HEK293 (cell line): Measurements from ENCODE around the gene KIRREL3.

Experiments
- CTCF ChIA-PET: fragments of 350-600 bp; formaldehyde crosslinking; extraction: SDS; loops from one replicate; lab custom pipeline; 2021; ENCODE audit warnings: antibody characterized with exemption; lab: Yijun Ruan, JAX
- POLR2A ChIA-PET: fragments of 300-600 bp; formaldehyde crosslinking; extraction: SDS; loops from one replicate; lab custom pipeline; 2020; ENCODE audit warnings: antibody characterized with exemption, inconsistent platforms; lab: Yijun Ruan, JAX
- H3K27ac ChIP-seq: fragments of 200-500 bp; sonication (Bioruptor generic); 2 replicates; pipeline ENCODE4 v1.5.1; 2014; ENCODE audit warnings: low read depth, low read length, control low read depth, inconsistent platforms; ENCODE audit errors: extremely low read depth
- H3K36me3 ChIP-seq, 2 experiments: fragments of 200-500 bp in 1 of 2; sonication (Bioruptor generic) in 1 of 2; 1 replicate in 1 of 2; 2 replicates in 1 of 2; pipeline ENCODE4 v1.5.1; 2014 to 2017; ENCODE audit warnings: inconsistent platforms in 2 of 2, low read length in 2 of 2; ENCODE audit not compliant: control insufficient read depth in 2 of 2, insufficient read depth in 1 of 2
- H3K4me1 ChIP-seq: fragments of 200-500 bp; sonication (Bioruptor generic); 2 replicates; pipeline ENCODE4 v1.5.1; 2014; ENCODE audit warnings: mild to moderate bottlenecking, low read length, inconsistent platforms; ENCODE audit not compliant: control insufficient read depth, insufficient read depth
- H3K4me3 ChIP-seq: 2 replicates; pipeline ENCODE4 v1.5.1; 2011; ENCODE audit warnings: low read depth, mild to moderate bottlenecking, control low read depth, low read length, moderate library complexity
- H3K9me3 ChIP-seq: fragments of 200-500 bp; sonication (Bioruptor generic); 2 replicates; pipeline ENCODE4 v1.5.1; 2014; ENCODE audit warnings: low read depth, low read length, inconsistent platforms; ENCODE audit not compliant: control insufficient read depth, insufficient read depth
- AEBP2 ChIP-seq: fragments of 450-650 bp; formaldehyde crosslinking; IDR thresholded peaks from 2 replicates; pipeline ENCODE4 v1.5.1; 2016; ENCODE audit warnings: missing biosample characterization, missing genetic modification characterization, borderline replicate concordance
- GLIS2 ChIP-seq: fragments of 450-650 bp; formaldehyde crosslinking; IDR thresholded peaks from 2 replicates; pipeline ENCODE4 v1.5.1; 2016; ENCODE audit warnings: missing biosample characterization, missing genetic modification characterization
- KLF7 ChIP-seq: fragments of 450-650 bp; formaldehyde crosslinking; IDR thresholded peaks from 2 replicates; pipeline ENCODE4 v1.5.1; 2016; ENCODE audit warnings: missing biosample characterization, missing genetic modification characterization, borderline replicate concordance
- PATZ1 ChIP-seq: fragments of 450-650 bp; formaldehyde crosslinking; IDR thresholded peaks from 2 replicates; pipeline ENCODE4 v1.5.1; 2016; ENCODE audit warnings: missing biosample characterization, missing genetic modification characterization
- PBX3 ChIP-seq: sonication (generic); formaldehyde crosslinking; IDR thresholded peaks from 2 replicates; pipeline ENCODE4 v1.8.1; 2022; ENCODE audit warnings: mild to moderate bottlenecking, moderate library complexity, missing genetic modification reagents
- REPIN1 ChIP-seq: fragments of 450-650 bp; formaldehyde crosslinking; IDR thresholded peaks from 2 replicates; pipeline ENCODE4 v1.5.1; 2017; ENCODE audit warnings: missing biosample characterization, missing genetic modification characterization, low read depth
- SCRT2 ChIP-seq: fragments of 450-650 bp; formaldehyde crosslinking; IDR thresholded peaks from 2 replicates; pipeline ENCODE4 v1.5.1; 2016; ENCODE audit warnings: missing biosample characterization, missing genetic modification characterization
- TRIM28 ChIP-seq: IDR thresholded peaks from 2 replicates; pipeline ENCODE4 v1.6.1; 2011; ENCODE audit warnings: low read length, control low read depth, borderline replicate concordance
- ZBTB7A ChIP-seq: fragments of 450-650 bp; formaldehyde crosslinking; IDR thresholded peaks from 2 replicates; pipeline ENCODE4 v1.5.1; 2016; ENCODE audit warnings: low read depth, missing biosample characterization, missing genetic modification characterization
- ZNF112 ChIP-seq: fragments of 450-650 bp; formaldehyde crosslinking; IDR thresholded peaks from 2 replicates; pipeline ENCODE4 v1.5.0; 2017; ENCODE audit warnings: missing biosample characterization, missing genetic modification characterization
- ZNF18 ChIP-seq: fragments of 450-650 bp; formaldehyde crosslinking; IDR thresholded peaks from 2 replicates; pipeline ENCODE4 v1.5.1; 2016; ENCODE audit warnings: missing biosample characterization, missing genetic modification characterization
- ZNF19 ChIP-seq: fragments of 450-650 bp; formaldehyde crosslinking; IDR thresholded peaks from 2 replicates; pipeline ENCODE4; 2016; ENCODE audit warnings: missing biosample characterization, missing genetic modification characterization, low read depth
- ZNF214 ChIP-seq: fragments of 450-650 bp; formaldehyde crosslinking; IDR thresholded peaks from 2 replicates; pipeline ENCODE4 v1.5.1; 2017; ENCODE audit warnings: missing biosample characterization, mild to moderate bottlenecking, missing genetic modification characterization, borderline replicate concordance
- ZNF292 ChIP-seq: fragments of 450-650 bp; formaldehyde crosslinking; IDR thresholded peaks from 2 replicates; pipeline ENCODE4 v1.5.1; 2016; ENCODE audit warnings: low read depth, missing biosample characterization, missing genetic modification characterization, borderline replicate concordance
- ZNF311 ChIP-seq: fragments of 450-650 bp; formaldehyde crosslinking; IDR thresholded peaks from 2 replicates; pipeline ENCODE4 v1.5.1; 2017; ENCODE audit warnings: missing biosample characterization, missing genetic modification characterization, borderline replicate concordance
- ZNF449 ChIP-seq: fragments of 450-650 bp; formaldehyde crosslinking; IDR thresholded peaks from 2 replicates; pipeline ENCODE4 v1.5.1; 2017; ENCODE audit warnings: missing biosample characterization, mild to moderate bottlenecking, missing genetic modification characterization, moderate library complexity
- ZNF48 ChIP-seq: fragments of 450-650 bp; formaldehyde crosslinking; IDR thresholded peaks from 2 replicates; pipeline ENCODE4 v1.5.1; 2016; ENCODE audit warnings: missing biosample characterization, missing genetic modification characterization
- ZNF548 ChIP-seq: fragments of 450-650 bp; formaldehyde crosslinking; IDR thresholded peaks from 2 replicates; pipeline ENCODE4 v1.5.1; 2016; ENCODE audit warnings: missing biosample characterization, missing genetic modification characterization
- ZNF555 ChIP-seq: fragments of 450-650 bp; formaldehyde crosslinking; conservative IDR thresholded peaks from 2 replicates; pipeline ENCODE4 v1.5.1; 2017; ENCODE audit warnings: missing biosample characterization, mild to moderate bottlenecking, missing genetic modification characterization, inconsistent platforms
- ZNF585B ChIP-seq: fragments of 450-650 bp; formaldehyde crosslinking; IDR thresholded peaks from 2 replicates; pipeline ENCODE4 v1.5.1; 2016; ENCODE audit warnings: missing biosample characterization, missing genetic modification characterization
- ZNF707 ChIP-seq: fragments of 450-650 bp; formaldehyde crosslinking; IDR thresholded peaks from 2 replicates; pipeline ENCODE4 v1.5.1; 2016; ENCODE audit warnings: missing biosample characterization, missing genetic modification characterization

Gene KIRREL3

GRCh38 chr11:126400479-126400878 lies 600.1 kb downstream of the KIRREL3 start:
- H3K36me3 ChIP-seq: no peaks in the 10 kb centered on the region
- no peak for TF ChIP-seq ZNF311 (tag by site-specific recombination)
- no peak overlapping the region for H3K27ac ChIP-seq
- H3K9me3 ChIP-seq: no peaks in the 10 kb centered on the region
- no peaks in the 10 kb centered on the region for H3K4me1 ChIP-seq
- ChIA-PET CTCF (no interaction called here), POLR2A (no interaction called here)
- H3K4me3 ChIP-seq: no peak overlapping the region

GRCh38 chr11:126400019-126400418 lies 600.6 kb downstream of the KIRREL3 start:
- Histone ChIP-seq H3K9me3 (no peaks in the 10 kb centered on the region), H3K4me1 (no peaks in the 10 kb centered on the region), H3K27ac (no peak overlapping the region)
- CTCF ChIA-PET: interaction anchor here (0.7 kb wide), 1 partner anchor 208 kb away, joined by 3 read pairs; no protein-coding TSS in a partner anchor
- POLR2A ChIA-PET: no interaction called here
- TF ChIP-seq ZNF555 (tag by site-specific recombination) (no peak), SCRT2 (tag by site-specific recombination) (no peak), ZBTB7A (tag by site-specific recombination) (no peak), ZNF585B (no peak), PATZ1 (tag by site-specific recombination) (no peak), KLF7 (no peak), ZNF707 (tag by site-specific recombination) (no peak), PBX3 (no peak), ZNF48 (no peak), ZNF449 (tag by site-specific recombination) (no peak), ZNF112 (tag by site-specific recombination) (no peak), ZNF19 (no peak), AEBP2 (tag by site-specific recombination) (no peak), ZNF292 (tag by site-specific recombination) (no peak), TRIM28 (no peak), GLIS2 (tag by site-specific recombination) (no peak), REPIN1 (tag by site-specific recombination) (no peak), ZNF214 (tag by site-specific recombination) (no peak), ZNF548 (tag by site-specific recombination) (no peak), ZNF18 (tag by site-specific recombination) (no peak)
- TF ChIP-seq, all 188 proteins: peak for 0
- no peak overlapping the region for H3K4me3 ChIP-seq
- H3K36me3 ChIP-seq: no peaks in the 10 kb centered on the region
